GM11168 (cell line): Measurements from ENCODE around the gene NUDT22.

Experiments used
- in situ Hi-C: fragments of 300-500 bp; cut with MboI; formaldehyde crosslinking; loops from one replicate; pipeline ENCODE4 v1.12.0; 2022; ENCODE audit warnings: low sequenced_read_pairs; ENCODE audit not compliant: unreplicated experiment

NUDT22 gene

GRCh38 chr11:64225608-64226506, at the start of gene NUDT22, which contains the start of gene TRPT1:
Gene NUDT22 (plus strand): TSS chr11:64226274. CDS start chr11:64226653, 379 bp downstream.
Gene TRPT1 (minus strand): TSS chr11:64226186. CDS start chr11:64225860, 326 bp downstream.
- in situ Hi-C loops: no loop called here

GRCh38 chr11:64176751-64177150, 49.3 kb upstream of the NUDT22 start:
- in situ Hi-C loops: no loop called here

GRCh38 chr11:64178203-64178602, 47.9 kb upstream of the NUDT22 start:
- in situ Hi-C loops: no loop called here

- in situ Hi-C loops: no loop called here
Measured at GRCh38 chr11:64178951-64179639, 47.0 kb upstream of the NUDT22 start.

GRCh38 chr11:64180891-64181290, 45.2 kb upstream of the NUDT22 start:
- in situ Hi-C loops: no loop called here

- in situ Hi-C loops: no loop called here
Measured at GRCh38 chr11:64181506-64182411, 44.3 kb upstream of the NUDT22 start.

- in situ Hi-C loops: no loop called here
Measured at GRCh38 chr11:64183890-64184289, 42.2 kb upstream of the NUDT22 start.

GRCh38 chr11:64185175-64185692, 40.8 kb upstream of the NUDT22 start:
- in situ Hi-C loops: no loop called here

GRCh38 chr11:64185693-64186491, 40.2 kb upstream of the NUDT22 start, which contains the start of gene STIP1:
Gene STIP1 (plus strand): TSS chr11:64186171. CDS start chr11:64186262, 91 bp downstream.
- in situ Hi-C loops: no loop called here

- in situ Hi-C loops: no loop called here
Measured at GRCh38 chr11:64186492-64187165, 39.4 kb upstream of the NUDT22 start.

GRCh38 chr11:64192434-64192833, 33.6 kb upstream of the NUDT22 start:
- in situ Hi-C loops: loop anchor here (10.0 kb wide), 1 partner anchor 112 kb away; the partner anchor contains the start of genes CATSPERZ and ESRRA

GRCh38 chr11:64196626-64197025, 29.4 kb upstream of the NUDT22 start:
- in situ Hi-C loops: loop anchor here (10.0 kb wide), 1 partner anchor 108 kb away; the partner anchor contains the start of genes CATSPERZ and ESRRA

- in situ Hi-C loops: loop anchor here (10.0 kb wide), 1 partner anchor 106 kb away; the partner anchor contains the start of genes CATSPERZ and ESRRA
Measured at GRCh38 chr11:64198511-64198910, 27.6 kb upstream of the NUDT22 start.

GRCh38 chr11:64201543-64201942, 24.5 kb upstream of the NUDT22 start:
- in situ Hi-C loops: no loop called here

- in situ Hi-C loops: no loop called here
Measured at GRCh38 chr11:64202992-64203391, 23.1 kb upstream of the NUDT22 start.

GRCh38 chr11:64203421-64204079, 22.5 kb upstream of the NUDT22 start:
- in situ Hi-C loops: no loop called here

GRCh38 chr11:64204080-64204440, 22.0 kb upstream of the NUDT22 start:
- in situ Hi-C loops: no loop called here

GRCh38 chr11:64204464-64204989, 21.5 kb upstream of the NUDT22 start:
- in situ Hi-C loops: no loop called here
